Fibroblast of the aortic adventitia (primary cell): ENCODE results near the gene DNAH8. TPM values are rescaled to one million over a fixed set of nuclear protein-coding genes. Genes with fewer than 3 reads are reported as not detected.
A peak's percentile ranks its signal among the peaks of the same experiment; 100 is the strongest.

ENCODE experiments used
- DNase-seq: peaks from one replicate; pipeline ENCODE4 v3.0.0-alpha.2; 2010; ENCODE audit warnings: low read depth
- H3K4me3 ChIP-seq: 2 replicates; pipeline ENCODE4 v1.5.1; 2011; ENCODE audit warnings: low read depth, mild to moderate bottlenecking, control low read depth, low read length, moderate library complexity
- total RNA-seq: library from RNA; depleted of rRNA; stranded (reverse); fragments of >200 nt; gene quantifications from 2 replicates; pipeline ENCODE4 v1.2.3, GENCODE V29; 2012; ENCODE audit warnings: low replicate concordance
- TF ChIP-seq, protein P1 (sequence below): IDR thresholded peaks from 2 replicates; pipeline ENCODE4 v1.5.1; 2011; ENCODE audit warnings: mild to moderate bottlenecking, low read length, control low read depth, inconsistent platforms; ENCODE audit not compliant: insufficient read depth

DNAH8 gene
- total RNA-seq, 1 donor, result not detected

DNA sequence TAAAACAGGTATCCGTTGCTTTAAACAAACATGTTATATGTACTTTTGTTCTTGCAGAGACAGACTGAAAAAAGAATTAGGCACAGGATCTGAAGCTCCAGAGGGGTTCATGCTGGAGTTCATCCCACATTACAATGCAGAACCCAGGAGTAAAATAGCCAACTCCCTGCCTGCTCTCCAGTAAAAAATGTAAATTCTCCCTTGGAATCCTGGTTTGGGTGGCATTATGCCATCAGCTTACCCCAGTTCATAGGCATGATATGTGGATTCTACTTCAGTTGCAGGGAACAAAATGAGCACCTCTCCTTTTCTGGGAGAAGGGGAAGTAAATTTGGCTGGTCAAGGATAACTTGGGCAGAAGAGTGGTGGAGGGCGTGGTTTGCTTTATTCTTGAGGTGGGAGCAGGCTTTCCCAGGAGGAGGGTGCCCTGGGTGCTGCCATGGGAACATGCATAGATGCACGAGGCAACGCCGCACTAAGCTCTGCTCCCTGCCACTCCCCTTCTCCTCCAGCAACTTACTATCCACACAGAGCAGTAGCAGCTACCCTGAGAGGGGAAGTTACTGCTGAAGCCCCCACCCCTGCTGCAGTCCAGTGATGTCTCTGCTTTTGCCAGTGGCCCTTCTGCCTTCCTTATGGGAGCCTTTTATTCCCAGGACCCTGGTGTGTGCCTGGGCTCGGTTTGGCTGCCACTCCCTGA is 261.8 kb downstream of the DNAH8 start:
- DNase-seq, result peak; percentile 1
- H3K4me3 ChIP-seq, result no peak overlapping the region
- TF ChIP-seq, protein P1, sequence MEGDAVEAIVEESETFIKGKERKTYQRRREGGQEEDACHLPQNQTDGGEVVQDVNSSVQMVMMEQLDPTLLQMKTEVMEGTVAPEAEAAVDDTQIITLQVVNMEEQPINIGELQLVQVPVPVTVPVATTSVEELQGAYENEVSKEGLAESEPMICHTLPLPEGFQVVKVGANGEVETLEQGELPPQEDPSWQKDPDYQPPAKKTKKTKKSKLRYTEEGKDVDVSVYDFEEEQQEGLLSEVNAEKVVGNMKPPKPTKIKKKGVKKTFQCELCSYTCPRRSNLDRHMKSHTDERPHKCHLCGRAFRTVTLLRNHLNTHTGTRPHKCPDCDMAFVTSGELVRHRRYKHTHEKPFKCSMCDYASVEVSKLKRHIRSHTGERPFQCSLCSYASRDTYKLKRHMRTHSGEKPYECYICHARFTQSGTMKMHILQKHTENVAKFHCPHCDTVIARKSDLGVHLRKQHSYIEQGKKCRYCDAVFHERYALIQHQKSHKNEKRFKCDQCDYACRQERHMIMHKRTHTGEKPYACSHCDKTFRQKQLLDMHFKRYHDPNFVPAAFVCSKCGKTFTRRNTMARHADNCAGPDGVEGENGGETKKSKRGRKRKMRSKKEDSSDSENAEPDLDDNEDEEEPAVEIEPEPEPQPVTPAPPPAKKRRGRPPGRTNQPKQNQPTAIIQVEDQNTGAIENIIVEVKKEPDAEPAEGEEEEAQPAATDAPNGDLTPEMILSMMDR, result no peak

DNA sequence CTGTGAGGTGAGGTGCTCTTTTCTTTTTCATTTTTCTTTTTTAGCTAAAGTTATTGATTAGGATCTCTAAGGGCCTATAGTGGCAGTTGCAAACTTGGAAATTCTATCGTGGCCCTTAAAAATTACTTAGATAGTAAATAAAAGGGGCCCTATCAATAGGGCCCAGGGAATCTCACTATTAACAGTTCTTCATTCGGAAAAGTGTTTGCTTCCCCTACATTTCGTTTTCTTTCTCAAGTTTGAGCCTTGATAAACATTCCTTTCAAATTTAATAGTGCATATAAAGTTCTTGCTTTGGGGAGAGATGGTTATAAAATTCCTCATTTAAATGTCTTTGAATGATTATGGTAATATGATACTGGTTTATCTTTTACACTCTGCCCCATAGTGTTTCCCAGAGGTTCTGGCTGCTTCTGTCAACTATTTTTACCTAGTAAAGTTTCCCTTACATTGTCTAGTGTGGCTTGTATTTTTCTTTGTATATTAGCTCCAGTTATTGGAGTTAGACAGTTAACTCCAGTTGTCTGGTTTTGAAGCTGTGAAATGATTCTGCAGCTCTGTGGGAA is 263.1 kb downstream of the DNAH8 start:
- H3K4me3 ChIP-seq, result no peak overlapping the region
- DNase-seq, result no peak
- TF ChIP-seq, protein P1, result no peak

DNA sequence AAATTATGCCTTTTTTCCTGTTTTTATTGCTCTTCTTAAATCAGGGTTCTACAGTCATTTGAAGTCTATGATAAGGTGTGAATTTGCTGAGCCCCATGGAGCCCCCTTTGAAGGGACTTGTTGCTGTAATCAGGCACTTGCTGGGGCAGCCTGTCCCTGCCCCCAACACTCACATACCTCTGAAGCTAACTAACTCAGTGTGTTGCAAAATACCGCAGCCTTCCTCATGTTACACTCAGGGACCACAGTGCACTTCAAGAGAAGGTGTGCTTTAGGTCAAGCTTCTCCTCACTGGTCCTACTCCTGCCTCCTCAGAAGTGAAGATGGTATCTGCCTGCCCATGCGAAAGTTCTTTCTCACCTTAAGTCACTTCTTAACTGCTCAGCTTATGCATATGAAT is 267.4 kb downstream of the DNAH8 start:
- H3K4me3 ChIP-seq, result no peak overlapping the region
- TF ChIP-seq, protein P1, result no peak
- DNase-seq, result no peak

DNA sequence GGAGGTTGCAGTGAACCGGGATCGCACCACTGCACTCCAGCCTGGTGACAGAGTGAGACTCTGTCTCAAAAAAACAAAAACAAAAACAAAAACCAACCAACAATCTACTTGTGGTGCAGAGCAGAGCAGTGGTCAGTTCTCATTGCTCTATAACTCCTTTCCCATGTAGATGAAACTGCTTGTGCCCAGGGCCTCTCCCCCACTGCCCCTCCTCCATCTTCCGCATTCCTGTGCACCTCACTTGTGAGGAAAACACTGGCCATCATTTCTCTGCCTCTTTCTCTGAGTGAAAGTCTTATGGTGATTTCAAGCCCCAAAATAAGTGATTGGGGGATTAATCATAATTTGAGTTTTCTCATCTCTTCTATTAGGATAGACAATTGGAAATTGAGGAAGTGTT is 269.6 kb downstream of the DNAH8 start:
- no peak overlapping the region for H3K4me3 ChIP-seq
- DNase-seq, result no peak
- TF ChIP-seq, protein P1, result no peak

DNA sequence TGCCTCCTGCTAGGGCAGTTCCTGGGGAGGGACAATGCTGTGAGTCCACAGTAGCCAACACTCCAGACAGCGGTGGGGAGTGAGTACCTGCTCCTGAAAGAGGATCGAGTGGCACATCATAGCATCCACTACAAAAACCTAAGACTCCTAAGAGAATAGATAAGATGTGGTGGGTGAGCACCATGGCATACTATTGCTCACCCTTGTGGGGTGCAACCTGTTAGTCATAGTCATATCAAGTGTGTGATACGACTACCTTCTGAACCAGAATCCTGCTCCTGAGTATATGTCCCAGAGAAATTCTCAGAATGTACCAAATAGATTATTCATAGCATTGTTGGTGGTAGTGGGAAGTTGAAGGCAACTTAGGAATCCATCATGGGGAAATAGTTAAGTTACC is 270.7 kb downstream of the DNAH8 start:
- DNase-seq, result no peak
- TF ChIP-seq, protein P1, result no peak
- no peak overlapping the region for H3K4me3 ChIP-seq

DNA sequence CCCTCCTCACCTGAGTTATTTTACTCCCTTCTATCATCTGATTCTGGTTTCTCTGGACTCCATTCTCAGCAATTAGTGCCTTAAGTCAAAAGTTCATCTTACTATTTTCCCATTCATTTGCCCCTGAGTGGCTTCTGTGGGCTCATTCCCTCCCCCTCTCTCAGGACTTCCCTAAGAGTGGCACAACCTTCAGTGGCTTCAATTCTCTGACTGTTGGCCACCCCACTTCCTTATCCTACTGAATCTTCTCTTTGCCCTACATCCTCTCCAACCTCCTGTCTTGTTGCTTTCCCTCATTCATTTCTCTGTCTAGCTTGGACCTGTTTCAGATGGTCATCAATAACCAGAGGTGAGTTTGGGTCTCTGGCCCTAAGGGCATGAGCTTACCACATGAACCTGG is 272.4 kb downstream of the DNAH8 start:
- H3K4me3 ChIP-seq, result no peak overlapping the region
- DNase-seq, result no peak
- TF ChIP-seq, protein P1, result no peak
